HG03521 (cell line): ENCODE data around the gene YIF1A.
"Not testable (repeated sequence)": the region's sequence is repeated elsewhere in the genome, so short reads cannot be mapped to it uniquely, and the experiment has no call there.

Experiments used
- ATAC-seq: cut with Tn5 transposase; IDR thresholded peaks from one replicate; pipeline ENCODE4 v1.9.1; 2021; ENCODE audit warnings: mild to moderate bottlenecking, moderate library complexity; ENCODE audit not compliant: unreplicated experiment

The YIF1A gene

GRCh38 chr11:66326261-66327111 lies 37.5 kb upstream of the YIF1A start:
- no peak for ATAC-seq

GRCh38 chr11:66325263-66325671 lies 36.3 kb upstream of the YIF1A start:
- no peak for ATAC-seq

GRCh38 chr11:66324664-66325063 lies 35.7 kb upstream of the YIF1A start:
- ATAC-seq: no peak

GRCh38 chr11:66323684-66324083 lies 34.7 kb upstream of the YIF1A start:
- no peak for ATAC-seq

- no peak for ATAC-seq
Observed at GRCh38 chr11:66322732-66323427, 33.9 kb upstream of the YIF1A start.

- ATAC-seq: no peak
Observed at GRCh38 chr11:66321606-66322005, 32.7 kb upstream of the YIF1A start.

GRCh38 chr11:66320748-66321147 lies 31.8 kb upstream of the YIF1A start:
- not testable (repeated sequence) for ATAC-seq

- ATAC-seq: not testable (repeated sequence)
Observed at GRCh38 chr11:66320289-66320688, 31.3 kb upstream of the YIF1A start.

GRCh38 chr11:66318600-66318970 lies 29.6 kb upstream of the YIF1A start:
- no peak for ATAC-seq

GRCh38 chr11:66317723-66318599 lies 29.0 kb upstream of the YIF1A start:
- no peak for ATAC-seq

- no peak for ATAC-seq
Observed at GRCh38 chr11:66317322-66317722, 28.4 kb upstream of the YIF1A start.

- ATAC-seq: no peak
Observed at GRCh38 chr11:66316849-66317251, 27.9 kb upstream of the YIF1A start, which contains the start of gene CD248. Gene CD248, minus strand, starts transcription at chr11:66317044. Its CDS starts 17 bp downstream, at chr11:66317027.

- ATAC-seq: no peak
Observed at GRCh38 chr11:66315921-66316811, 27.2 kb upstream of the YIF1A start.

GRCh38 chr11:66315498-66315885 lies 26.5 kb upstream of the YIF1A start:
- ATAC-seq: no peak

- no peak for ATAC-seq
Observed at GRCh38 chr11:66314561-66315497, 25.9 kb upstream of the YIF1A start.

GRCh38 chr11:66314186-66314501 lies 25.2 kb upstream of the YIF1A start:
- ATAC-seq: no peak

GRCh38 chr11:66313321-66314185 lies 24.6 kb upstream of the YIF1A start:
- no peak for ATAC-seq

GRCh38 chr11:66312549-66313320 lies 23.8 kb upstream of the YIF1A start:
- ATAC-seq: peak; percentile 62
